ENCODE measurements around the gene FARSB.

- TF ChIP-seq EZH2 (IDR thresholded peaks at IDR 0.05; ENCODE audit: low read length, unreplicated experiment) = no peak
- no peak for TF ChIP-seq CTCF (conservative IDR thresholded peaks at IDR 0.05; ENCODE audit: low read depth, low read length)
- TF ChIP-seq EZH2phosphoT487 (IDR thresholded peaks at IDR 0.05; ENCODE audit: borderline replicate concordance, low read length) = no peak
These were observed 13.5 kb upstream of the FARSB start for GRCh38 chr2:222669353-222669752.
